Liver (tissue), 9 donors: ENCODE data around the gene ATP6V1G1. TPM values are rescaled to one million over a fixed set of nuclear protein-coding genes. Genes with fewer than 3 reads are reported as not detected.

Source experiments
- DNase-seq: peaks from one replicate; pipeline ENCODE4 v3.0.0-alpha.2; 2017; ENCODE audit warnings: low spot score
- H3K27ac ChIP-seq, 2 donors: one replicate each; pipeline ENCODE4 v1.7.0; 2013; ENCODE audit warnings: inconsistent platforms in 2 of 2, low read length in 2 of 2, control low read depth in 1 of 2, low read depth in 1 of 2, mild to moderate bottlenecking in 1 of 2
- H3K27me3 ChIP-seq, 4 donors: one replicate each; pipeline versions ENCODE4 v1.6.1 to v1.7.0; 2013; ENCODE audit warnings: low read length in 3 of 4, inconsistent platforms in 1 of 4, mild to moderate bottlenecking in 1 of 4, moderate library complexity in 1 of 4; ENCODE audit not compliant: control insufficient read depth in 4 of 4, insufficient read depth in 4 of 4
- H3K36me3 ChIP-seq, 4 donors: one replicate each; pipeline versions ENCODE4 v1.6.1 to v1.7.0; 2013; ENCODE audit warnings: low read length in 3 of 4, mild to moderate bottlenecking in 3 of 4, low read depth in 1 of 4, moderate library complexity in 1 of 4; ENCODE audit not compliant: control insufficient read depth in 4 of 4, insufficient read depth in 3 of 4
- H3K4me1 ChIP-seq, 4 donors: one replicate each; pipeline versions ENCODE4 v1.6.1 to v1.7.0; 2013; ENCODE audit warnings: low read length in 3 of 4, mild to moderate bottlenecking in 3 of 4, moderate library complexity in 1 of 4; ENCODE audit not compliant: control insufficient read depth in 4 of 4, insufficient read depth in 4 of 4
- H3K4me3 ChIP-seq, 3 donors: one replicate each; pipeline versions ENCODE4 v1.6.1 to v1.7.0; 2013; ENCODE audit warnings: low read length in 3 of 3, control low read depth in 1 of 3, low read depth in 1 of 3, mild to moderate bottlenecking in 1 of 3
- H3K9ac ChIP-seq, 2 donors: one replicate each; pipeline ENCODE4 v1.7.0; 2013; ENCODE audit warnings: low read length in 2 of 2, mild to moderate bottlenecking in 2 of 2, moderate library complexity in 2 of 2, control low read depth in 1 of 2, low read depth in 1 of 2
- H3K9me3 ChIP-seq, 4 donors: one replicate each; pipeline versions ENCODE4 v1.6.1 to v1.7.0; 2013; ENCODE audit warnings: low read length in 3 of 4; ENCODE audit not compliant: control insufficient read depth in 4 of 4
- FOXA1 ChIP-seq: IDR thresholded peaks from 2 replicates; pipeline ENCODE4 v1.6.1; 2016; ENCODE audit warnings: antibody characterized with exemption
- FOXA2 ChIP-seq: IDR thresholded peaks from 2 replicates; pipeline ENCODE4 v1.6.1; 2016; ENCODE audit warnings: antibody characterized with exemption
- GABPA ChIP-seq, 2 donors: IDR thresholded peaks in 1 of 2; conservative IDR thresholded peaks in 1 of 2; 2 replicates each; pipeline ENCODE4 v1.6.1; 2016; ENCODE audit warnings: antibody characterized with exemption in 2 of 2, mild to moderate bottlenecking in 1 of 2, moderate library complexity in 1 of 2
- HNF4A ChIP-seq, 2 donors: conservative IDR thresholded peaks; 2 replicates each; pipeline ENCODE4 v1.6.1; 2016; ENCODE audit warnings: antibody characterized with exemption in 2 of 2, mild to moderate bottlenecking in 2 of 2
- HNF4G ChIP-seq: IDR thresholded peaks from 2 replicates; pipeline ENCODE4 v1.6.1; 2016; ENCODE audit warnings: antibody characterized with exemption
- JUND ChIP-seq, 2 donors: IDR thresholded peaks; 2 replicates each; pipeline ENCODE4 v1.6.1; 2016; ENCODE audit warnings: antibody characterized with exemption in 2 of 2
- NR2F2 ChIP-seq: IDR thresholded peaks from 2 replicates; pipeline ENCODE4 v1.6.1; 2016; ENCODE audit warnings: antibody characterized with exemption
- RAD21 ChIP-seq, 2 donors: IDR thresholded peaks; 2 replicates each; pipeline ENCODE4 v1.6.1; 2016; ENCODE audit warnings: antibody characterized with exemption in 2 of 2, mild to moderate bottlenecking in 2 of 2
- RXRA ChIP-seq, 2 donors: IDR thresholded peaks; 2 replicates each; pipeline ENCODE4 v1.6.1; 2017 to 2018; ENCODE audit warnings: antibody characterized with exemption in 2 of 2, mild to moderate bottlenecking in 1 of 2
- SP1 ChIP-seq: IDR thresholded peaks from 2 replicates; pipeline ENCODE4 v1.6.1; 2018; ENCODE audit warnings: antibody characterized with exemption, mild to moderate bottlenecking
- TAF1 ChIP-seq: conservative IDR thresholded peaks from 2 replicates; pipeline ENCODE4 v1.6.1; 2016; ENCODE audit warnings: antibody characterized with exemption, mild to moderate bottlenecking
- YY1 ChIP-seq: IDR thresholded peaks from 2 replicates; pipeline ENCODE4 v1.6.1; 2016; ENCODE audit warnings: antibody characterized with exemption, mild to moderate bottlenecking
- WGBS: extraction: QIAGEN DNeasy Blood & Tissue Kit; methylation state at CpG from one replicate; pipeline ENCODE4 v1.1.7; 2013; 5-methylcytosine and 5-hydroxymethylcytosine counted together
- polyA plus RNA-seq, 2 donors: library from polyadenylated mRNA; stranded (reverse) in 1 of 2; unstranded in 1 of 2; fragments of 200-250 nt in 1 of 2; fragments of >200 nt in 1 of 2; fragmentation: Nextera tagmentation in 1 of 2; extraction: Ambion mirVana in 1 of 2; gene quantifications; one replicate each; pipeline versions ENCODE4 v1.2.1 to v1.2.3, GENCODE V29; 2013 to 2015
- total RNA-seq, 2 donors: library from RNA; depleted of rRNA; stranded (reverse); fragments of >200 nt; gene quantifications; one replicate each; pipeline ENCODE4 v1.2.3, GENCODE V29; 2014
- TF ChIP-seq, protein P1 (sequence below): IDR thresholded peaks from 2 replicates; pipeline ENCODE4 v1.6.1; 2016; ENCODE audit warnings: antibody characterized with exemption, mild to moderate bottlenecking
- TF ChIP-seq, protein P2 (sequence below): IDR thresholded peaks from 2 replicates; pipeline ENCODE4 v1.6.1; 2016; ENCODE audit warnings: antibody characterized with exemption
- TF ChIP-seq, protein P3 (sequence below): fragments of 150-350 bp; IDR thresholded peaks from 2 replicates; pipeline ENCODE4 v1.5.1; 2017; ENCODE audit warnings: improper control_type of control experiment, low read depth, low read length; ENCODE audit not compliant: missing input control
- TF ChIP-seq, protein P4 (sequence below): IDR thresholded peaks from 2 replicates; pipeline ENCODE4 v1.6.1; 2016; ENCODE audit warnings: antibody characterized with exemption
- donor health status: healthy.
- donor health status: healthy.
- donor health status: healthy.
- donor health status: healthy.
- donor health status: healthy.

ATP6V1G1 gene
- total and polyA plus RNA-seq, 4 donors: 41.4 to 152 (median 75.7) TPM

DNA sequence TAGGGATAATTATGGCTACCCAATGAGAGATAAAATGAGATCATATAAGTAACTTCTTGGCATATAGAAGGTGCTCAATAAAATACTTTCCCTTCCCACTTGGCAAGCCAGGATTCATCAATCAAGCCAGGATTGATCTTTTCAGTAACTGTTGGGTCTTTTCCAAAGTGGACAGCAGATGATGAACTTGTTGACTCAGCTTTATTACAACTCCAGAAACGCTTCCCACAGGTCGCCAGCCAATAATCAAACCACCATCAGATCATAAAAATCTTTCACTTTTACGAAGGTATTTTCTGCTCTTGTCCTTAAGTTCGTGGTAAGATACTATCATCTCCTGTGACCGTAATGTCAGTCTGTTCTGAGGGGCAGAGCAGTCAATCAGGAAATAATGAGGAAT, 42.5 kb upstream of the ATP6V1G1 start:
- no peak overlapping the region for H3K27ac ChIP-seq
- H3K36me3 ChIP-seq: no peaks in the 10 kb centered on the region
- peaks cover 0 to 3% (median under 1%) of the 10 kb centered on the region in 4 donors for H3K27me3 ChIP-seq
- H3K4me1 ChIP-seq: no peaks in the 10 kb centered on the region
- no peaks in the 10 kb centered on the region for H3K9me3 ChIP-seq
- 58% methylated on average over 5 of the region's 5 CpGs for WGBS
- no peak overlapping the region for H3K9ac ChIP-seq
- DNase-seq: no peak
- no peak overlapping the region for H3K4me3 ChIP-seq
- TF ChIP-seq HNF4A (conservative IDR thresholded peaks at IDR 0.05): no peak
- TF ChIP-seq YY1: no peak
- no peak for TF ChIP-seq FOXA2
- TF ChIP-seq, protein P1, sequence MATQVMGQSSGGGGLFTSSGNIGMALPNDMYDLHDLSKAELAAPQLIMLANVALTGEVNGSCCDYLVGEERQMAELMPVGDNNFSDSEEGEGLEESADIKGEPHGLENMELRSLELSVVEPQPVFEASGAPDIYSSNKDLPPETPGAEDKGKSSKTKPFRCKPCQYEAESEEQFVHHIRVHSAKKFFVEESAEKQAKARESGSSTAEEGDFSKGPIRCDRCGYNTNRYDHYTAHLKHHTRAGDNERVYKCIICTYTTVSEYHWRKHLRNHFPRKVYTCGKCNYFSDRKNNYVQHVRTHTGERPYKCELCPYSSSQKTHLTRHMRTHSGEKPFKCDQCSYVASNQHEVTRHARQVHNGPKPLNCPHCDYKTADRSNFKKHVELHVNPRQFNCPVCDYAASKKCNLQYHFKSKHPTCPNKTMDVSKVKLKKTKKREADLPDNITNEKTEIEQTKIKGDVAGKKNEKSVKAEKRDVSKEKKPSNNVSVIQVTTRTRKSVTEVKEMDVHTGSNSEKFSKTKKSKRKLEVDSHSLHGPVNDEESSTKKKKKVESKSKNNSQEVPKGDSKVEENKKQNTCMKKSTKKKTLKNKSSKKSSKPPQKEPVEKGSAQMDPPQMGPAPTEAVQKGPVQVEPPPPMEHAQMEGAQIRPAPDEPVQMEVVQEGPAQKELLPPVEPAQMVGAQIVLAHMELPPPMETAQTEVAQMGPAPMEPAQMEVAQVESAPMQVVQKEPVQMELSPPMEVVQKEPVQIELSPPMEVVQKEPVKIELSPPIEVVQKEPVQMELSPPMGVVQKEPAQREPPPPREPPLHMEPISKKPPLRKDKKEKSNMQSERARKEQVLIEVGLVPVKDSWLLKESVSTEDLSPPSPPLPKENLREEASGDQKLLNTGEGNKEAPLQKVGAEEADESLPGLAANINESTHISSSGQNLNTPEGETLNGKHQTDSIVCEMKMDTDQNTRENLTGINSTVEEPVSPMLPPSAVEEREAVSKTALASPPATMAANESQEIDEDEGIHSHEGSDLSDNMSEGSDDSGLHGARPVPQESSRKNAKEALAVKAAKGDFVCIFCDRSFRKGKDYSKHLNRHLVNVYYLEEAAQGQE: no peak
- TF ChIP-seq NR2F2: no peak
- TF ChIP-seq TAF1: no peak
- TF ChIP-seq, protein P2, sequence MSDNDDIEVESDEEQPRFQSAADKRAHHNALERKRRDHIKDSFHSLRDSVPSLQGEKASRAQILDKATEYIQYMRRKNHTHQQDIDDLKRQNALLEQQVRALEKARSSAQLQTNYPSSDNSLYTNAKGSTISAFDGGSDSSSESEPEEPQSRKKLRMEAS: no peak

DNA sequence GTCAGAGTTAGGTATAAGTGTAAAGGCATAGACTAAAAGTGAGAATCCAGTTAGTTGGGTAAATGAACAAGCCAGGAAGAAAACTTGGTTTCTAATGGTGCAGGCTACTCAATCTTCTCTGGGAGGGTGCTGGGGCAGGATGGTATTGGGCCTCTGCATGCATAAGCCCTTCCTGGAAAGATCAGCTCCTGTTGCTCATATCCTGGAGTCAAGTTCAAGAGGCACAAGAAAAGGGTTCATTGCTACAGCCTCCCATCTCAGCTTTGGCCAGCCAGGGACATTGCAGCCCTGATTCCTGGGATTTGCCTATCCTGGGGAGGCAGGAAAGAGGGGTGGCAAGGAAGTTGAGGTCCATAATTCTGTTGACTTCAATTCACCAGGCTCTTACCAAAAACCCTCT, 40.7 kb upstream of the ATP6V1G1 start:
- H3K4me1 ChIP-seq: no peaks in the 10 kb centered on the region
- no peaks in the 10 kb centered on the region for H3K9me3 ChIP-seq
- no peak overlapping the region for H3K27ac ChIP-seq
- no peak for DNase-seq
- no peak overlapping the region for H3K9ac ChIP-seq
- TF ChIP-seq, protein P1: no peak
- TF ChIP-seq, protein P3, sequence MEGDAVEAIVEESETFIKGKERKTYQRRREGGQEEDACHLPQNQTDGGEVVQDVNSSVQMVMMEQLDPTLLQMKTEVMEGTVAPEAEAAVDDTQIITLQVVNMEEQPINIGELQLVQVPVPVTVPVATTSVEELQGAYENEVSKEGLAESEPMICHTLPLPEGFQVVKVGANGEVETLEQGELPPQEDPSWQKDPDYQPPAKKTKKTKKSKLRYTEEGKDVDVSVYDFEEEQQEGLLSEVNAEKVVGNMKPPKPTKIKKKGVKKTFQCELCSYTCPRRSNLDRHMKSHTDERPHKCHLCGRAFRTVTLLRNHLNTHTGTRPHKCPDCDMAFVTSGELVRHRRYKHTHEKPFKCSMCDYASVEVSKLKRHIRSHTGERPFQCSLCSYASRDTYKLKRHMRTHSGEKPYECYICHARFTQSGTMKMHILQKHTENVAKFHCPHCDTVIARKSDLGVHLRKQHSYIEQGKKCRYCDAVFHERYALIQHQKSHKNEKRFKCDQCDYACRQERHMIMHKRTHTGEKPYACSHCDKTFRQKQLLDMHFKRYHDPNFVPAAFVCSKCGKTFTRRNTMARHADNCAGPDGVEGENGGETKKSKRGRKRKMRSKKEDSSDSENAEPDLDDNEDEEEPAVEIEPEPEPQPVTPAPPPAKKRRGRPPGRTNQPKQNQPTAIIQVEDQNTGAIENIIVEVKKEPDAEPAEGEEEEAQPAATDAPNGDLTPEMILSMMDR: no peak
- TF ChIP-seq SP1: no peak
- no peak for TF ChIP-seq YY1
- no peak for TF ChIP-seq JUND (IDR thresholded peaks at IDR 0.05)
- TF ChIP-seq, protein P4, sequence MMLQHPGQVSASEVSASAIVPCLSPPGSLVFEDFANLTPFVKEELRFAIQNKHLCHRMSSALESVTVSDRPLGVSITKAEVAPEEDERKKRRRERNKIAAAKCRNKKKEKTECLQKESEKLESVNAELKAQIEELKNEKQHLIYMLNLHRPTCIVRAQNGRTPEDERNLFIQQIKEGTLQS: no peak
- TF ChIP-seq NR2F2: no peak
- no peak for TF ChIP-seq HNF4G
- no peak for TF ChIP-seq HNF4A (conservative IDR thresholded peaks at IDR 0.05)
- no peak for TF ChIP-seq RXRA (IDR thresholded peaks at IDR 0.05)
- no peak for TF ChIP-seq FOXA1
- TF ChIP-seq, protein P2: no peak
- TF ChIP-seq TAF1: no peak
- no peak for TF ChIP-seq RAD21 (IDR thresholded peaks at IDR 0.05)
- TF ChIP-seq GABPA (IDR thresholded peaks at IDR 0.05 in 1 of 2, conservative IDR thresholded peaks at IDR 0.05 in 1 of 2): no peak
- no peak for TF ChIP-seq FOXA2
- H3K4me3 ChIP-seq: no peak overlapping the region
- no peaks in the 10 kb centered on the region for H3K36me3 ChIP-seq
- peaks cover 0 to 3% (median under 1%) of the 10 kb centered on the region in 4 donors for H3K27me3 ChIP-seq
